Body of pancreas (tissue), 4 donors: ENCODE measurements around the gene SLC16A5.

Experiments used
- POLR2A ChIP-seq, 3 donors: fragments of 450-650 bp; IDR thresholded peaks; one replicate each; pipeline ENCODE4 v1.6.1; 2016; ENCODE audit warnings: antibody characterized with exemption in 3 of 3, mild to moderate bottlenecking in 2 of 3
- TF ChIP-seq, protein P1 (sequence below), 7 experiments: fragments of 450-650 bp in 4 of 7; fragments of 200-600 bp in 3 of 7; sonication (generic) in 3 of 7; IDR thresholded peaks; one replicate each; pipeline ENCODE4 v1.5.1; 2016 to 2019; ENCODE audit warnings: antibody characterized with exemption in 7 of 7

DNA sequence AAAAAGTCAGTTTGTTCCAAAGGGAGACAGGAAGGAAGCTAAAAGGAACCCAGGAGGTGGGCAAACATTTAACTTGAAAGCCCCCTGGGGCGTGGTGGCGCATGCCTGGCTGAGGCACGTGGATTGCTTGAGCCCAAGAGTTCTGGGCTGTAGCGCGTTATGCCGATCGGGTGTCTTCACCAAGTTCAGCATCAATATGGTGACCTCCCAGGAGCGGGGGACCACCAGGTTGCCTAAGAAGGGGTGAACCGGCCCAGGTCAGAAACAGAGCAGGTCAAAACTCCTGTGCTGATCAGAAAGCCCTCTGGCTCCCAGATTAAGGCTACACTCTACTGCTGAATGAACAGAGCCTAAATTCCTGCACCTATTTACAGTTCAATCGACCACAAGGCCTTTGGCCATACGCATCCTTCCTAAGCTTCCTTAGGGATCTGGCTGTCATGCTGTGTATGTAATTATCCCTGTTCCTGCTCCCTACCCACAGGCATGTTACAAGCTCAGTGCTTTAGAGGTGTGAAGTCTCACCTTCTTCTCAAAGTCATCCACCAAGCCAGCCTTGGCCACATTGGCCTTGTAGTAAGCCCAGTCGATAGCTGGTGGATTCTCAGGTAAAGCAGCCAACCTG lies 46.0 kb upstream of the SLC16A5 start:
- TF ChIP-seq, protein P1, sequence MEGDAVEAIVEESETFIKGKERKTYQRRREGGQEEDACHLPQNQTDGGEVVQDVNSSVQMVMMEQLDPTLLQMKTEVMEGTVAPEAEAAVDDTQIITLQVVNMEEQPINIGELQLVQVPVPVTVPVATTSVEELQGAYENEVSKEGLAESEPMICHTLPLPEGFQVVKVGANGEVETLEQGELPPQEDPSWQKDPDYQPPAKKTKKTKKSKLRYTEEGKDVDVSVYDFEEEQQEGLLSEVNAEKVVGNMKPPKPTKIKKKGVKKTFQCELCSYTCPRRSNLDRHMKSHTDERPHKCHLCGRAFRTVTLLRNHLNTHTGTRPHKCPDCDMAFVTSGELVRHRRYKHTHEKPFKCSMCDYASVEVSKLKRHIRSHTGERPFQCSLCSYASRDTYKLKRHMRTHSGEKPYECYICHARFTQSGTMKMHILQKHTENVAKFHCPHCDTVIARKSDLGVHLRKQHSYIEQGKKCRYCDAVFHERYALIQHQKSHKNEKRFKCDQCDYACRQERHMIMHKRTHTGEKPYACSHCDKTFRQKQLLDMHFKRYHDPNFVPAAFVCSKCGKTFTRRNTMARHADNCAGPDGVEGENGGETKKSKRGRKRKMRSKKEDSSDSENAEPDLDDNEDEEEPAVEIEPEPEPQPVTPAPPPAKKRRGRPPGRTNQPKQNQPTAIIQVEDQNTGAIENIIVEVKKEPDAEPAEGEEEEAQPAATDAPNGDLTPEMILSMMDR (IDR thresholded peaks at IDR 0.05) = no peak
- no peak for TF ChIP-seq POLR2A (IDR thresholded peaks at IDR 0.05)
